Thoracic aorta (tissue), 2 donors: Measurements from ENCODE around the gene USP32. TPM values are rescaled to one million over a fixed set of nuclear protein-coding genes. Genes with fewer than 3 reads are reported as not detected.

ENCODE experiments used
- ATAC-seq: fragments of 150-250 bp; one replicate; pipeline ENCODE4 v1.8.0; 2017; ENCODE audit warnings: low read depth; ENCODE audit not compliant: insufficient number of reproducible peaks, low FRiP score
- DNase-seq: peaks from one replicate; pipeline ENCODE4 v3.0.0-alpha.2; 2020; ENCODE audit warnings: low spot score
- H3K27ac ChIP-seq, 2 donors: fragments of 200-600 bp; sonication (generic); 1 replicate in 1 of 2; 2 replicates in 1 of 2; pipeline ENCODE4 v1.5.1; 2016; ENCODE audit warnings: mild to moderate bottlenecking in 2 of 2, moderate library complexity in 2 of 2
- H3K27me3 ChIP-seq: fragments of 200-600 bp; sonication (generic); replicated peaks from 2 replicates; pipeline ENCODE4 v1.6.0; 2016; ENCODE audit warnings: mild to moderate bottlenecking; ENCODE audit not compliant: insufficient read depth
- H3K36me3 ChIP-seq: fragments of 200-600 bp; sonication (generic); one replicate; pipeline ENCODE4 v1.5.1; 2016
- H3K4me1 ChIP-seq, 2 donors: fragments of 200-600 bp; sonication (generic); 1 replicate in 1 of 2; 2 replicates in 1 of 2; pipeline versions ENCODE4 v1.5.1 to v1.6.0; 2016; ENCODE audit warnings: low read depth in 2 of 2, mild to moderate bottlenecking in 1 of 2; ENCODE audit not compliant: control insufficient read depth in 1 of 2
- H3K4me3 ChIP-seq: fragments of 200-600 bp; sonication (generic); 2 replicates; pipeline ENCODE4 v1.5.1; 2016; ENCODE audit warnings: mild to moderate bottlenecking
- H3K9me3 ChIP-seq: fragments of 200-600 bp; sonication (generic); 2 replicates; pipeline ENCODE4 v1.5.1; 2016
- CTCF ChIP-seq: fragments of 200-600 bp; sonication (generic); IDR thresholded peaks from one replicate; pipeline ENCODE4 v1.5.1; 2019; ENCODE audit warnings: antibody characterized with exemption
- total RNA-seq, 2 donors: library from RNA; depleted of rRNA; stranded (reverse); fragments of >200 nt; gene quantifications; one replicate each; pipeline versions ENCODE4 v1.1.0 to v1.2.3, GENCODE V29; 2016

Gene USP32
- total RNA-seq, 2 donors from 2014 or later, result 24.8 to 58.4 TPM

GRCh38 chr17:60148373-60148772 is 243.6 kb downstream of the USP32 start:
- Histone ChIP-seq H3K27me3 (peaks cover 30% of the 10 kb centered on the region), H3K27ac (no peak overlapping the region), H3K9me3 (no peaks in the 10 kb centered on the region), H3K4me1 (peaks cover 5 to 9% of the 10 kb centered on the region in 2 donors), H3K4me3 (no peak overlapping the region), H3K36me3 (no peaks in the 10 kb centered on the region)
- no peak for ATAC-seq
- no peak for TF ChIP-seq CTCF
- DNase-seq, result no peak

GRCh38 chr17:60147553-60148223 is 244.2 kb downstream of the USP32 start:
- TF ChIP-seq CTCF, result no peak
- peaks cover 30% of the 10 kb centered on the region for H3K27me3 ChIP-seq

GRCh38 chr17:60146206-60146605 is 245.7 kb downstream of the USP32 start:
- Histone ChIP-seq H3K4me3 (no peak overlapping the region), H3K4me1 (peaks cover 5 to 29% of the 10 kb centered on the region in 2 donors), H3K27ac (no peak overlapping the region), H3K27me3 (peaks cover 24% of the 10 kb centered on the region), H3K9me3 (no peaks in the 10 kb centered on the region), H3K36me3 (no peaks in the 10 kb centered on the region)
- TF ChIP-seq CTCF, result no peak
- ATAC-seq (no peak), DNase-seq (no peak)

More at GRCh38 chr17:60147553-60148223, 244.2 kb downstream of the USP32 start:
- Histone ChIP-seq H3K4me1 (peaks cover 5 to 16% of the 10 kb centered on the region in 2 donors), H3K9me3 (no peaks in the 10 kb centered on the region), H3K4me3 (no peak overlapping the region), H3K27ac (no peak overlapping the region), H3K36me3 (no peaks in the 10 kb centered on the region)
- DNase-seq, result no peak
- ATAC-seq, result no peak

GRCh38 chr17:60145006-60145935 is 246.7 kb downstream of the USP32 start:
- Histone ChIP-seq H3K4me3 (no peak overlapping the region), H3K9me3 (no peaks in the 10 kb centered on the region), H3K36me3 (no peaks in the 10 kb centered on the region), H3K4me1 (peaks cover 5 to 32% of the 10 kb centered on the region in 2 donors), H3K27me3 (peaks cover 31% of the 10 kb centered on the region), H3K27ac (no peak overlapping the region)
- no peak for TF ChIP-seq CTCF
- ATAC-seq (no peak), DNase-seq (no peak)

- H3K36me3 ChIP-seq, result no peaks in the 10 kb centered on the region
- H3K4me1 ChIP-seq, result peaks cover 0 to 36% of the 10 kb centered on the region in 2 donors
- no peak overlapping the region for H3K27ac ChIP-seq
- DNase-seq (peak; percentile 47), ATAC-seq (no peak)
- H3K27me3 ChIP-seq, result peaks cover 15% of the 10 kb centered on the region
- no peaks in the 10 kb centered on the region for H3K9me3 ChIP-seq
- peak overlapping the region; percentile 24 for H3K4me3 ChIP-seq
- peak; percentile 58 for TF ChIP-seq CTCF
Measured at GRCh38 chr17:60142872-60143499, 248.9 kb downstream of the USP32 start.
